Measurements from ENCODE around the gene ATP10A.

The ATP10A gene

GRCh38 chr15:25705433-25706115, 157.6 kb downstream of the ATP10A start:
- no peak for DNase-seq (ENCODE audit: low read depth)

GRCh38 chr15:25703726-25704125, 159.4 kb downstream of the ATP10A start:
- no peak for DNase-seq (ENCODE audit: low read depth)

- DNase-seq (ENCODE audit: low read depth), result no peak
Measured at GRCh38 chr15:25701721-25702465, 161.2 kb downstream of the ATP10A start.

- DNase-seq (ENCODE audit: low read depth), result no peak
Measured at GRCh38 chr15:25700916-25701315, 162.2 kb downstream of the ATP10A start.

- DNase-seq (ENCODE audit: low read depth), result no peak
Measured at GRCh38 chr15:25697586-25697985, 165.5 kb downstream of the ATP10A start.

GRCh38 chr15:25695875-25696760, 167.0 kb downstream of the ATP10A start:
- no peak for DNase-seq (ENCODE audit: low read depth)

- DNase-seq (ENCODE audit: low read depth), result no peak
Measured at GRCh38 chr15:25694823-25695312, 168.3 kb downstream of the ATP10A start.

- no peak for DNase-seq (ENCODE audit: low read depth)
Measured at GRCh38 chr15:25694239-25694584, 168.9 kb downstream of the ATP10A start.

GRCh38 chr15:25693321-25694238, 169.5 kb downstream of the ATP10A start:
- DNase-seq (ENCODE audit: low read depth), result no peak

- no peak for DNase-seq (ENCODE audit: low read depth)
Measured at GRCh38 chr15:25691544-25692430, 171.3 kb downstream of the ATP10A start.

- DNase-seq (ENCODE audit: low read depth), result no peak
Measured at GRCh38 chr15:25690673-25691543, 172.2 kb downstream of the ATP10A start.

GRCh38 chr15:25689592-25689991, 173.5 kb downstream of the ATP10A start:
- DNase-seq (ENCODE audit: low read depth), result no peak

- DNase-seq (ENCODE audit: low read depth), result no peak
Measured at GRCh38 chr15:25688166-25688565, 175.0 kb downstream of the ATP10A start.

- DNase-seq (ENCODE audit: low read depth), result no peak
Measured at GRCh38 chr15:25687689-25688088, 175.4 kb downstream of the ATP10A start.

GRCh38 chr15:25687276-25687675, 175.9 kb downstream of the ATP10A start:
- no peak for DNase-seq (ENCODE audit: low read depth)

- no peak for DNase-seq (ENCODE audit: low read depth)
Measured at GRCh38 chr15:25686780-25687179, 176.3 kb downstream of the ATP10A start.

GRCh38 chr15:25684521-25685431, 178.4 kb downstream of the ATP10A start:
- DNase-seq (ENCODE audit: low read depth), result no peak

- DNase-seq (ENCODE audit: low read depth), result no peak
Measured at GRCh38 chr15:25683911-25684310, 179.2 kb downstream of the ATP10A start.

All from activated gamma-delta T cell treated with anti-CD3 and anti-CD28 coated beads, Interleukin-2, amount 50 U/mL, for 16 hours (primary cell).